HepG2 (cell line): ENCODE measurements around the gene HAUS5. TPM values are rescaled to one million over a fixed set of nuclear protein-coding genes. Genes with fewer than 3 reads are reported as not detected.
A peak's percentile ranks its signal among the peaks of the same experiment; 100 is the strongest.

Source experiments
- ATAC-seq: fragments of 200-7000 bp; cut with Tn5 transposase; 3 replicates; pipeline ENCODE4 v1.9.1; 2020; ENCODE audit warnings: mild to moderate bottlenecking, moderate library complexity
- BruUV-seq: library from RNA; stranded (reverse); fragments of 400-500 nt; replicated peaks from 2 replicates; lab custom pipeline; 2021; lab: Mats Ljungman, UMichigan
- CTCF ChIA-PET: fragments of 300-600 bp; formaldehyde crosslinking; extraction: SDS; loops from one replicate; lab custom pipeline; 2021; ENCODE audit warnings: low total read pairs, inconsistent platforms, low intra/inter-chr PET ratio; lab: Yijun Ruan, JAX
- POLR2A ChIA-PET: fragments of 350-600 bp; sonication (Branson Sonifier 250); formaldehyde crosslinking; loops from one replicate; lab custom pipeline; 2020; ENCODE audit warnings: antibody characterized with exemption, inconsistent platforms; lab: Yijun Ruan, JAX
- DNase-seq: peaks from one replicate; pipeline ENCODE4 v3.0.0-alpha.2; 2015; ENCODE audit warnings: low spot score
- FAIRE-seq: peaks from 3 replicates; lab custom pipeline; 2011; peaks lifted over from hg19 to GRCh38; lab: Jason Lieb, UNC
- H2AFZ ChIP-seq: one replicate; pipeline ENCODE4 v1.6.1; 2011; ENCODE audit warnings: low read length, inconsistent platforms
- H3K27ac ChIP-seq: fragments of 300-600 bp; 3 replicates; pipeline ENCODE4 v1.8.0; 2011; ENCODE audit warnings: mixed run types, mild to moderate bottlenecking, mixed read lengths, low read length, inconsistent platforms; ENCODE audit not compliant: insufficient read depth; ENCODE audit errors: extremely low read length
- H3K27me3 ChIP-seq, 2 experiments: fragments of 200-600 bp in 1 of 2; 2 replicates in 1 of 2; 3 replicates in 1 of 2; pipeline versions ENCODE4 v1.6.0 to v1.8.0; 2011; ENCODE audit warnings: low read length in 2 of 2, mild to moderate bottlenecking in 2 of 2, moderate library complexity in 2 of 2, inconsistent platforms in 1 of 2; ENCODE audit not compliant: insufficient read depth in 2 of 2, control insufficient read depth in 1 of 2
- H3K36me3 ChIP-seq, 2 experiments: fragments of 200-600 bp in 1 of 2; replicated peaks in 1 of 2; 2 replicates in 1 of 2; 3 replicates in 1 of 2; pipeline versions ENCODE4 v1.5.1 to v1.8.0; 2011; ENCODE audit warnings: low read length in 2 of 2, inconsistent platforms in 1 of 2; ENCODE audit not compliant: insufficient read depth in 2 of 2, control insufficient read depth in 1 of 2
- H3K4me1 ChIP-seq: 2 replicates; pipeline ENCODE4 v1.5.1; 2012; ENCODE audit warnings: low read length, inconsistent platforms; ENCODE audit not compliant: insufficient read depth
- H3K4me2 ChIP-seq: 2 replicates; pipeline ENCODE4 v1.6.0; 2011; ENCODE audit warnings: low read depth, low read length, inconsistent platforms
- H3K4me3 ChIP-seq, 3 experiments: fragments of 200-600 bp in 1 of 3; sonication (generic), shearing (Covaris generic) in 1 of 3; replicated peaks in 1 of 3; 2 replicates each; pipeline ENCODE4 v1.5.1; 2011 to 2016; ENCODE audit warnings: low read length in 3 of 3, inconsistent platforms in 2 of 3, low read depth in 2 of 3, mild to moderate bottlenecking in 2 of 3, control low read depth in 1 of 3, mixed read lengths in 1 of 3; ENCODE audit not compliant: insufficient read depth in 1 of 3
- H3K79me2 ChIP-seq: one replicate; pipeline ENCODE4 v1.6.1; 2011; ENCODE audit warnings: low read length, inconsistent platforms; ENCODE audit not compliant: insufficient read depth
- H3K9ac ChIP-seq: 2 replicates; pipeline ENCODE4 v1.6.0; 2011; ENCODE audit warnings: mild to moderate bottlenecking, low read depth, low read length, inconsistent platforms; ENCODE audit not compliant: insufficient read depth
- H3K9me3 ChIP-seq: 2 replicates; pipeline ENCODE4 v1.5.1; 2012; ENCODE audit warnings: mild to moderate bottlenecking, low read length
- H4K20me1 ChIP-seq: 2 replicates; pipeline ENCODE4 v1.6.0; 2011; ENCODE audit warnings: inconsistent platforms, mild to moderate bottlenecking, low read length, moderate library complexity; ENCODE audit not compliant: insufficient read depth
- CEBPB ChIP-seq: IDR thresholded peaks from 2 replicates; pipeline ENCODE4 v1.6.1; 2011; ENCODE audit warnings: low read depth, low read length, improper control_type of control experiment, borderline replicate concordance
- FOXA1 ChIP-seq, 2 experiments: fragments of 450-650 bp in 1 of 2; sonication (generic) in 1 of 2; formaldehyde crosslinking in 1 of 2; IDR thresholded peaks; 2 replicates each; pipeline versions ENCODE4 v1.4.0 to v1.6.1; 2016 to 2020; ENCODE audit warnings: missing genetic modification reagents in 1 of 2
- THYN1 ChIP-seq: sonication (generic); formaldehyde crosslinking; IDR thresholded peaks from 2 replicates; pipeline ENCODE4 v1.8.1; 2023; ENCODE audit warnings: low read depth, mild to moderate bottlenecking, moderate library complexity, missing genetic modification reagents, borderline replicate concordance
- WGBS: methylation state at CpG from one replicate; pipeline ENCODE4 v1.1.6; 2017; ENCODE audit warnings: low lambda C conversion rate; 5-methylcytosine and 5-hydroxymethylcytosine counted together
- in situ Hi-C: cut with HindIII; loops from 2 replicates; pipeline ENCODE4 v1.10.0; 2017; ENCODE audit warnings: low pct_unique_long_range_greater_than_20kb; ENCODE audit not compliant: extremely low pct_ligation_motif_present
- intact Hi-C: fragments of 100-400 bp; cut with micrococcal nuclease; formaldehyde crosslinking; loops from one replicate; pipeline ENCODE4 v1.10.0; 2022; ENCODE audit not compliant: unreplicated experiment
- polyA plus RNA-seq, 8 experiments: library from polyadenylated mRNA; depleted of rRNA in 3 of 8; stranded (reverse) in 7 of 8; unstranded in 1 of 8; fragments of >200 nt; fragmentation: Illumina TruSeq in 4 of 8; extraction: Trizol in 4 of 8; gene quantifications; 2 replicates each; pipeline versions ENCODE4 v1.2.1 to v1.2.3, GENCODE V29; 2011 to 2016; ENCODE audit warnings: low read depth in 4 of 8, missing spikeins in 1 of 8, mixed read lengths in 1 of 8; ENCODE audit not compliant: insufficient read depth in 1 of 8
- total RNA-seq, 5 experiments: library from RNA; depleted of rRNA; stranded (reverse); fragments of >200 nt; fragmentation: Illumina TruSeq; extraction: Trizol; gene quantifications; 2 replicates each; pipeline ENCODE4 v1.2.3, GENCODE V29; 2016; ENCODE audit warnings: low read depth in 1 of 5
- TF ChIP-seq, protein P1 (sequence below), 2 experiments: sonication (generic) in 1 of 2; formaldehyde crosslinking in 1 of 2; IDR thresholded peaks; 2 replicates each; pipeline versions ENCODE4 v1.4.0 to v1.6.1; 2016 to 2020; ENCODE audit warnings: borderline replicate concordance in 1 of 2, low read depth in 1 of 2, mild to moderate bottlenecking in 1 of 2, missing genetic modification reagents in 1 of 2

HAUS5 gene
- total and polyA plus RNA-seq, 2 of the 13 experiments (the other 11 are each of a cell fraction or from before 2014, with no cell fraction given) = 10.3 to 17.7 TPM

DNA sequence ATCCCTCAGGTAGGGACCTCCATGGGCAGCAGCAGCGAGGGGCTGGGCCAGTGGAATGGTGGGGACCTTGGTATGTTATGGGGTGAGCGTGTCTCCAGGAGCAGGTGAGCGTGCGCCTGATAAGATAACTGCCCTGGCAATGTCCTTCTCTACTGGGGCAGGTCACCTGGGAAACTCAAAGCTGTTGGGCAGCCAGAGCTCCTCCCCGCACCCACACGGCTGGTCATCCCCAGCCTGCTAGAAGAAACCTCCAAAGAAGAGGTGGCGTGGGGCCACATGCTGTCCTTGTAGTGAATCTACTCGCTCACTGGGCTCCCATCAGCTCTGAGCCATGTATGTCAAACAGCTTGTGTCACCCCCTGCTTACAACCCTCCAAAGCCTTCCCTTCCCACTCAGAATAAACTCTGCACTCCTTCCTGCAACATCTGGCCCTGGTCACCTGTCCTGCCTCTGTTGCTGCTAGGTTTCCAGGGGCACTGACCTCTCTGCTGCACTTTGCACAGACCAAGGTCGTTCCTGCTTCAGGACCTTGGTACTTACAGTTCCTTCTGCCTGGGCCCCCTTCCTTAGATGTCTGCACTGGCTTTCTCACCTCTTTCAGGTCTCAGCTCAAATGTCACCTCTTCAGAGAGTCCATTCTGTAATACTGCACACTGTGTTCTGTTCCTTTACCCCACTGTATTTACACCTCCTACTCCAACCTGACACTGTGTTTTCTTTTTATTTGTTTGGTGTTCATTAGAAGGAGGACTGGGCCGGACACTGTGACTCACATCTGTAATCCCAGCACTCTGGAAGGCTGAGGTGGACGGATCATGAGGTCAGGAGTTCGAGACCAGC, 47.3 kb upstream of the HAUS5 start (continued):
- TF ChIP-seq, protein P1, sequence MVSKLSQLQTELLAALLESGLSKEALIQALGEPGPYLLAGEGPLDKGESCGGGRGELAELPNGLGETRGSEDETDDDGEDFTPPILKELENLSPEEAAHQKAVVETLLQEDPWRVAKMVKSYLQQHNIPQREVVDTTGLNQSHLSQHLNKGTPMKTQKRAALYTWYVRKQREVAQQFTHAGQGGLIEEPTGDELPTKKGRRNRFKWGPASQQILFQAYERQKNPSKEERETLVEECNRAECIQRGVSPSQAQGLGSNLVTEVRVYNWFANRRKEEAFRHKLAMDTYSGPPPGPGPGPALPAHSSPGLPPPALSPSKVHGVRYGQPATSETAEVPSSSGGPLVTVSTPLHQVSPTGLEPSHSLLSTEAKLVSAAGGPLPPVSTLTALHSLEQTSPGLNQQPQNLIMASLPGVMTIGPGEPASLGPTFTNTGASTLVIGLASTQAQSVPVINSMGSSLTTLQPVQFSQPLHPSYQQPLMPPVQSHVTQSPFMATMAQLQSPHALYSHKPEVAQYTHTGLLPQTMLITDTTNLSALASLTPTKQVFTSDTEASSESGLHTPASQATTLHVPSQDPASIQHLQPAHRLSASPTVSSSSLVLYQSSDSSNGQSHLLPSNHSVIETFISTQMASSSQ (IDR thresholded peaks at IDR 0.05; ENCODE audit: low read depth) = no peak
- TF ChIP-seq, protein P1 (CRISPR knock-in tag; IDR thresholded peaks at IDR 0.05; ENCODE audit: borderline replicate concordance) = no peak
- no peak for TF ChIP-seq THYN1 (CRISPR knock-in tag)

DNA sequence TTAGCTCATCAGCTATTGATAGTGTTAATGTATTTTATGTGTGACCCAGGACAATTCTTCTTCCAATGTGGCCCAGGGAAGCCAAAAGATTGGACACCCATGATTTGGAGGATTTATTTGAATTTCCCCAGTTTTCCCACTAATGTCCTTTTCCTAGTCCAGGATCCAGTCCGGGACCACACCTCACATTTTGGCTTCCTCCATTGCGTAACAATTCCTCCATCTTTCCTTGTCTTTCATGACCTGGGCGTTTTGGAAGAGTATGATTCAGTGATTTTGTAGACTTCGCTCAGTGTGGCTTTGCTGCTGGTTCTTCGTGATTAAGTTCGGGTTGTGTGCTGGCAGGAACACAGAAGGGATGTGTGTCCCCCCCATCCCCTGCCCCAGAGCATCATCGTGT, 45.8 kb upstream of the HAUS5 start:
- Histone ChIP-seq H2AFZ (no peak overlapping the region), H3K9ac (no peak overlapping the region), H3K27me3 (0 out of 5 replicates have a peak, but pooled peaks cover 0 to 6% of the 10 kb centered on the region in 2 experiments), H3K79me2 (no peaks in the 10 kb centered on the region), H3K4me1 (peaks cover 56% of the 10 kb centered on the region), H4K20me1 (no peaks in the 10 kb centered on the region), H3K4me2 (no peak overlapping the region), H3K36me3 (no peaks in the 10 kb centered on the region), H3K4me3 (no peak overlapping the region), H3K27ac (no peak overlapping the region), H3K9me3 (no peaks in the 10 kb centered on the region)
- ChIA-PET CTCF (no interaction called here), POLR2A (no interaction called here)
- FAIRE-seq (no peak), ATAC-seq (no peak), DNase-seq (no peak)
- no TSS peak for BruUV-seq
- in situ Hi-C loops = no loop called here
- WGBS = 66% methylated on average over 7 of the region's 7 CpGs
- intact Hi-C loops = no loop called here
- no peak for TF ChIP-seq FOXA1 (IDR thresholded peaks at IDR 0.05)
- TF ChIP-seq FOXA1 (CRISPR knock-in tag; IDR thresholded peaks at IDR 0.05) = no peak
- peak; percentile 81 for TF ChIP-seq CEBPB
